ENCODE data around the gene CD36.

CD36 gene

GRCh38 chr7:80647436-80647835 is 9.0 kb downstream of the CD36 start:
- no peak for DNase-seq (ENCODE audit: low read depth)
- H3K4me3 ChIP-seq (ENCODE audit: low read depth, low read length): no peak overlapping the region
- TF ChIP-seq, protein P1, sequence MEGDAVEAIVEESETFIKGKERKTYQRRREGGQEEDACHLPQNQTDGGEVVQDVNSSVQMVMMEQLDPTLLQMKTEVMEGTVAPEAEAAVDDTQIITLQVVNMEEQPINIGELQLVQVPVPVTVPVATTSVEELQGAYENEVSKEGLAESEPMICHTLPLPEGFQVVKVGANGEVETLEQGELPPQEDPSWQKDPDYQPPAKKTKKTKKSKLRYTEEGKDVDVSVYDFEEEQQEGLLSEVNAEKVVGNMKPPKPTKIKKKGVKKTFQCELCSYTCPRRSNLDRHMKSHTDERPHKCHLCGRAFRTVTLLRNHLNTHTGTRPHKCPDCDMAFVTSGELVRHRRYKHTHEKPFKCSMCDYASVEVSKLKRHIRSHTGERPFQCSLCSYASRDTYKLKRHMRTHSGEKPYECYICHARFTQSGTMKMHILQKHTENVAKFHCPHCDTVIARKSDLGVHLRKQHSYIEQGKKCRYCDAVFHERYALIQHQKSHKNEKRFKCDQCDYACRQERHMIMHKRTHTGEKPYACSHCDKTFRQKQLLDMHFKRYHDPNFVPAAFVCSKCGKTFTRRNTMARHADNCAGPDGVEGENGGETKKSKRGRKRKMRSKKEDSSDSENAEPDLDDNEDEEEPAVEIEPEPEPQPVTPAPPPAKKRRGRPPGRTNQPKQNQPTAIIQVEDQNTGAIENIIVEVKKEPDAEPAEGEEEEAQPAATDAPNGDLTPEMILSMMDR (IDR thresholded peaks at IDR 0.05; ENCODE audit: low read depth, low read length, missing control alignments): no peak

- no peak for DNase-seq (ENCODE audit: low read depth)
- no peak overlapping the region for H3K4me3 ChIP-seq (ENCODE audit: low read depth, low read length)
- TF ChIP-seq, protein P1 (IDR thresholded peaks at IDR 0.05; ENCODE audit: low read depth, low read length, missing control alignments): no peak
Observed at GRCh38 chr7:80648031-80648600, 9.7 kb downstream of the CD36 start.

GRCh38 chr7:80649011-80649410 is 10.6 kb downstream of the CD36 start:
- DNase-seq (ENCODE audit: low read depth): no peak
- TF ChIP-seq, protein P1 (IDR thresholded peaks at IDR 0.05; ENCODE audit: low read depth, low read length, missing control alignments): no peak
- no peak overlapping the region for H3K4me3 ChIP-seq (ENCODE audit: low read depth, low read length)

GRCh38 chr7:80650030-80650429 is 11.6 kb downstream of the CD36 start:
- DNase-seq (ENCODE audit: low read depth): no peak
- TF ChIP-seq, protein P1 (IDR thresholded peaks at IDR 0.05; ENCODE audit: low read depth, low read length, missing control alignments): no peak

DNA sequence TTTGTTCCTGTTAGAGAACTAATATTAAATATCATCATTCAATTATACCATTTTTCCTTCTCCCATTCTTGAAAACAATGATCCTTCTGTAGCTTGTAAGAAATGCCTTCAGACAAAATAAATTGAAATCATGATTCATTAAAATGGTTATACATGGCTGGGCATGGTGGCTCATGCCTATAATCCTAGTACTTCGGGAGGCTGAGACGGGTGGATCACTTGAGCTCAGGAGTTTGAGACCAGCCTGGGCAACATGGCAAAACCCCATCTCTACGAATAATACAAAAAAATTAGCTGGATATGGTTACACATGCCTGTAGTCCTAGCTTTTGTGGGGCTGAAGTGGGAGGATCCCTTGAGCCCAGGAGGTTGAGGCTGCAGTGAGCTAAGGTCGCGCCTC is 13.0 kb downstream of the CD36 start:
- no peak for DNase-seq (ENCODE audit: low read depth)
- no peak overlapping the region for H3K4me3 ChIP-seq (ENCODE audit: low read depth, low read length)
- TF ChIP-seq, protein P1 (IDR thresholded peaks at IDR 0.05; ENCODE audit: low read depth, low read length, missing control alignments): no peak

More at GRCh38 chr7:80650030-80650429, 11.6 kb downstream of the CD36 start:
- no peak overlapping the region for H3K4me3 ChIP-seq (ENCODE audit: low read depth, low read length)

DNA sequence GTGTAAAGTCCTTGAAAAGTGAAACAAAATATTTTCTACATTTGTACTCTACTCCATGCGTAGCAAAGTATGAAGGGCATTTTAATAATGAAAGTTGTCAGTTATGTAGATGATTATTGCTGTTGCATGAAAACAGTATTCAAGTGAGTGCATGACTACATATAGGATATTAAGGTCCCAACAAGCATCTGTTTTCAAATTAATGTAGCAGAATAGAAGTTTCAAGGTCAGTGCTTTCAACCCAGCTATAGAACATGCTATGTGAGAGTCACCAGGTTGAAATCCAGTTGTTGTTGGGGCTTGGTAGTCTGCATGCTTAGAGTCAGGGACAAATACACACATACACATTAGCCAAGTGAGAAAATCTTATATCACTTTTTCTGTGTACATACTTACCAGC is 14.8 kb downstream of the CD36 start:
- TF ChIP-seq, protein P1 (IDR thresholded peaks at IDR 0.05; ENCODE audit: low read depth, low read length, missing control alignments): no peak
- no peak for DNase-seq (ENCODE audit: low read depth)
- H3K4me3 ChIP-seq (ENCODE audit: low read depth, low read length): no peak overlapping the region

DNA sequence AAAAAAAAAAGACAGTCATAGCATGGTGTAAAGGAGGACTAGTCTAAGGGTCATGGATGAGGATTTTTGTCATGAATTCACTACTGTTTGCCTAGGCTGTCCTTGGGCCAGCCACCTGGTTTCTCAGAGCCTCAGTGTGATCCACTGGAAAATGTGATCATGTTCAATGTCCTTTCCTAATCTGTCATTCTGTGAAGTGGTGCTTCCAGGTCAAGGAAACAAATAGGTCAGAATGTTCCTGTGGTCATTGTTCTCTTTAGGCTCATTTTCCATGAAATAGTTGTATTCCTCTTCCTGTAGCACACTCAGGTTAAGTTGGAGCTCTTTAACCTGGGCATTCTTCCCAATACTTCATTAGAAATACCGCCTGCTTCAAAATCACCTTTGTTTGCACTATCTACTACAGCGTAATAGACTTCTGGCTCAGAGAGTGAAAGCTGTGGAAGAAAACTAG is 16.5 kb downstream of the CD36 start:
- DNase-seq (ENCODE audit: low read depth): no peak
- TF ChIP-seq, protein P1 (IDR thresholded peaks at IDR 0.05; ENCODE audit: low read depth, low read length, missing control alignments): no peak

More for the DNA sequence above, 16.5 kb downstream of the CD36 start:
- no peak overlapping the region for H3K4me3 ChIP-seq (ENCODE audit: low read depth, low read length)

All from GM12864 (cell line).